HG03108 (cell line): ENCODE data around the gene CHD9.

ENCODE experiments used
- ATAC-seq: cut with Tn5 transposase; IDR thresholded peaks from one replicate; pipeline ENCODE4 v1.9.1; 2021; ENCODE audit warnings: moderate library complexity; ENCODE audit not compliant: unreplicated experiment

Gene CHD9

GRCh38 chr16:53129281-53130158 lies 74.7 kb downstream of the CHD9 start:
- ATAC-seq: no peak

- ATAC-seq: peak; percentile 83
These were observed 75.6 kb downstream of the CHD9 start for GRCh38 chr16:53130159-53131049.

GRCh38 chr16:53131050-53131362 lies 76.2 kb downstream of the CHD9 start:
- ATAC-seq: no peak

GRCh38 chr16:53131363-53132071 lies 76.7 kb downstream of the CHD9 start:
- no peak for ATAC-seq

- no peak for ATAC-seq
These were observed 77.6 kb downstream of the CHD9 start for GRCh38 chr16:53132406-53132805.

- no peak for ATAC-seq
These were observed 80.5 kb downstream of the CHD9 start for GRCh38 chr16:53135329-53135728.

- ATAC-seq: no peak
These were observed 88.2 kb downstream of the CHD9 start for GRCh38 chr16:53142823-53143568.

DNA sequence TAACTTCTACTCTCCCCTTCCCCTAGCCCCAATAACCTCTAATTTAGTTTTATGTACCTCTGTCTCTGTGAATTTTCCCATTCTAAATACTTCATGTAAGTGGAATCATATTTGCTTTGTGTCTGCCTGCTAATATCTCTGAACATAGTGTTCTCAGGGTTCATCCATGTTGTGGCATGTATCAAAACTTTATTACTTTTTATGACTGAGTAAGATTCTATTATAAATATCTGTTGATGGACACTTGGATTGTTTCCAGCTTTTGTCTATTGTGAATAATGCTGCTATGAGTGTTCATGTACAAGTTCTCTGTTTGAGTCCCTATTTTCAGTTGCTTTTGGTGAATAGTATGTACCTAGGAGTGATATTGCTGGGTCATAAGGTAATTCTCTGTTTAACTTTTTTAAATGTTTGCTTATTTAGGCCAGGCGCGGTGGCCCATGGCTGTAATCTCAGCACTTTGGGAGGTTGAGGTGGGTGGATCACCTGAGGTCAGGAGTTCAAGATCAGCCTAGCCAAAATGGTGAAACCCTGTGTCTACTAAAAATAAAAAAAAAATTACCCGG lies 92.8 kb downstream of the CHD9 start:
- no peak for ATAC-seq

GRCh38 chr16:53150769-53151168 lies 96.0 kb downstream of the CHD9 start:
- ATAC-seq: no peak

GRCh38 chr16:53152329-53152728 lies 97.5 kb downstream of the CHD9 start:
- no peak for ATAC-seq

GRCh38 chr16:53153130-53153529 lies 98.3 kb downstream of the CHD9 start:
- ATAC-seq: no peak

DNA sequence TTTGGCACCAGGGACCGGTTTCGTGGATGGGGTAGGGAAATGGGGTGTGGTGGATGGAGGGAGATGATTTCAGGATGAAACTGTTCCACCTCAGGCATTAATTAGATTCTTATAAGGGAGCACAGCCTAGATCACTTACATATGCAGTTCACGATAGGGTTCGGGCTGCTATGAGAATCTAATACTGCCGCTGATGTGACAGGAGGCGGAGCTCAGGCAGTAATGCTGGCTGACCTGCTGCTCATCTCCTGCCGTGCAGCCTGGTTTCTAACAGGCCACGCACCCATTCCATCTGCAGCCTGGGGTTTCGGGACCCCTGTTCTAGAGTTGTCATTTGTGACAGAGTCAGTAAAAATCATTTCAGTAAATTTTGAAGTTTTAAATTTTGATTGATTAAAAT lies 99.7 kb downstream of the CHD9 start:
- no peak for ATAC-seq

DNA sequence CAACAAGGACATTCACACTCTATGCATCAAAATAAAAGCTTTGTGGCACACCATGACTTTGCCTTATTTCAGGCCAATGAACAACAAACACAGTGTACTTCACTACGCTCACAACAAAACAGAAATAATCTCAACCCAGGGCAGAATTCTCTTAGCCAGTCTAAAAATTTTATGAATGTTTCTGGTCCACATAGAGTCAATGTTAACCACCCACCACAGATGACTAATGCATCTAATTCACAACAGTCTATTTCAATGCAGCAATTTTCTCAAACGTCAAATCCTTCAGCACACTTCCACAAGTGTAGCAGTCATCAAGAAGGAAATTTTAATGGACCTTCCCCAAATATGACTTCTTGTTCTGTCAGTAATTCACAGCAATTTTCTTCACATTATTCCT lies 101.7 kb downstream of the CHD9 start:
- ATAC-seq: no peak

DNA sequence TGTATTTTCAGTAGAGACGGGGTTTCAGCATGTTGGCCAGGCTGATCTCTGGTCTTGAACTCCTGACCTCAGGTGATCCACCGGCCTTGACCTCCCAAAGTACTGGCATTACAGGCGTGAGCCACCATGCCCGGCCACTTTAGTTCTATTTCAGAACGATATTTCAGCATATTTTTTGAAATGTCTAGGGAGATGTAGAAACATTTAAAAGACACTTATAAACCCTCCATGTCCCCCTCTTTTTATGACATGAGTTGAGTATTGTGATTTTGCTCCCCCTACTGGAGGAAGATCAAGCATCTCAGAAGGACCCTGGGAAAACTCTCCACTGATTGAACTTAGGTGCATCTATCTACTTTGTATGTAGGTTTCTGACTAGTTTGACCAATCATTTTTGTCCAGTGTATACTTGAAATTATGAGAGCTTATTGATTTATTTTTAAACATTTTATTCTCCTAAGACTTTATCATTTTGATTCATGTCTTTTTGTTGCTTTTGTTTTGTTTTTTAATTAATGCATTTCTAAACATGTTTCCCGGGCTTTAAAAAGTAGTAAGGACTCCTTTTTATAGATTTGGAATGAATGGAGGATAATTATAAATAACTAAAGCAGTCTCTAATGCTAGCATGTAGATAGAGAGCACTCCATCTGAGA lies 105.1 kb downstream of the CHD9 start:
- ATAC-seq: peak; percentile 72

DNA sequence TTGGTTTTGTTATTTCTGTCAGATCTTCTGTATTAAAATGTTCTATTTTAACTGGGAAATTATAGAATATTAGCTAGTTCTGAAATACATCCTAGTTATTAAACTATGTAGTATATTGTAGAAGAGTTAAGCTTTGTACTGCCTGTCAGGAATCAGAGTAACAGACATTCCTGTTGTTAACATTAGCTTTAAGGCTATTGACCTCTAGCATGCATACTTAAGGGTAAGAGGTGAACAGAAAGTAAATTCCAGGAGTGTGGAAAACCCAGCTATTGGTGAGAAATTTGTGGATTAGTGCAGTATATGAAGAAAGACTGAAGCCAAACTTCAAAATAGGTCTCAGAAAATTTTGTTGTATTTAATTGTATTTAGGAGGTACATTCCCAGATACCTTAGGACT lies 111.3 kb downstream of the CHD9 start:
- no peak for ATAC-seq

DNA sequence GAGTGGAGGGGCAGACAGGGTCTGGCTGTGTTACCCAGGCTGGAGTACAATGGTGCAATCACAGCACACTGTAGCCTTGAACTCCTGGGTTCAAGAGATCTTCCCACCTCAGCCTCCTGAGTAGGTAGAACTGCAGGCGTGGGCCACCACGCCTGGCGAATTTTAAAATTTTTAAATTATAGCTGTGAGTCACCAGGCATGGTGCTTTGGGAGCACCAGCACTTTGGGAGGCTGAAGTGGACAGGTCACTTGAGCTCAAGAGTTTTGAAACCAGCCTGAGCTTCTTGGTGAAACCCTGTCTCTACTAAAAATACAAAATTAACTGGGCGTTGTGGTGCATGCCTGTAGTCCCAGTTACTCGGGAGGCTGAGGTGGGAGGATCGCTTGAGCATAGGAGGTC lies 114.0 kb downstream of the CHD9 start:
- ATAC-seq: no peak

DNA sequence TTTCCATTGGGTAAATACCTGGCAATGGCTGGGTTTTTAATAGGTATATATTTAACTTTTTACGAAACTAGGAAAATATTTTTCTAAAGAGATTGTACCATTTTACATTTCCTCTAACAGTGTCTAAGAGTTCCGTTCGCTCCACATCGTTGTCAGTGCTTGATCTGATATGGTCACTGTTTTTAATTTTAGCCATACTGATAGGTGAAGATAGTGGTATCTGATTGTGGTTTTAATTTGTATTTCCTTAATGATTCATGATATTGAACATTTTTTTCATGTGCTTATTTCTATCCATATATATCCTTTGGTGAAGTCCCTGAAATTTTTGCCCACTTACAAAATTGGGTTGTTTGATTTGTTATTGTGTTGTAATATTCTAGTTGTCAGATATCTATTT lies 117.7 kb downstream of the CHD9 start:
- no peak for ATAC-seq

DNA sequence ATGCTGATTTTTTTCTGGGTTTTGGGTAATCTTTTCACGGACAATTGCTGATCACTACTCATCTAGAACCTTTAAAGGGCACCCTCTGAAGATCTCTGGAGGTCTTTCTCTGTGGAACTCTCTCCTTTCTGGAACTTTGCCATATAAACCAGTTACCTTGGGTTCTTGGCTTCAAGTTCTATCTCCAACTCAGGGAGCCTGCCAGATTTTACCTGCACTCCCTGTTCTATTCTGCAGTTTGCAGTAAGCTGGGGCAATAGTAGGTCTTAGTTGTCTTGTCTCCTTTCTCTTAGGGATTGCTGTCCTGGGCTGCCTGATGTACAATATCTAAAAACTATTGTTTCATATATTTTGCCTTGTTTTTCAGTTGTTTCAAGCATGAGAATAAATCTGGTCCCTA lies 120.3 kb downstream of the CHD9 start:
- no peak for ATAC-seq

DNA sequence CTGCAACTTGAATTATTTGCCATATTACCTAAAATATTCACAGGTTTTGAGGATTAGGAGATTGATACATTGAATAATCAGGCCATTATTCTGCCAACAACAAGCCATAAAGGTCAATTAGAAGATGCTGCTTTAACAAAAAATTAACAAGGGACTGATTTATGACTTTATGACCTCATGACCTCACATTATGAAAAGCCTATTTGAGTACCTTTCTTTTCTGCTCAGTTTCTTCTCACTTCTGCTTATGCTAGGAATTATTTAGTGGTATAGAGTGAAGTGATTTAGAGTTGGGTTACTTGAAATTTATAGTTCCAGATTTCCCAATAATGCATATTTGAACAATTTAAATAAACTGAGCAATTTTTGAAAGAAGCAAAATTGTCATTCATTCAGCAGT lies 121.6 kb downstream of the CHD9 start:
- ATAC-seq: no peak

- no peak for ATAC-seq
These were observed 128.7 kb downstream of the CHD9 start for GRCh38 chr16:53183442-53183841.
